HepG2 (cell line): ENCODE measurements around the gene SYS1. TPM values are rescaled to one million over a fixed set of nuclear protein-coding genes. Genes with fewer than 3 reads are reported as not detected.

Experiments
- ATF7-NPFF ChIP-seq: sonication (generic); formaldehyde crosslinking; IDR thresholded peaks from 2 replicates; pipeline ENCODE4 v1.8.1; 2023; ENCODE audit warnings: mild to moderate bottlenecking, low read depth, missing genetic modification reagents, moderate library complexity
- ELF1 ChIP-seq: sonication (generic); formaldehyde crosslinking; IDR thresholded peaks from 2 replicates; pipeline ENCODE4 v1.4.0; 2020; ENCODE audit warnings: missing genetic modification reagents
- ELF3 ChIP-seq: IDR thresholded peaks from 2 replicates; pipeline ENCODE4 v1.6.1; 2016; ENCODE audit warnings: missing genetic modification reagents, missing compliant biosample characterization
- GABPB1 ChIP-seq: IDR thresholded peaks from 2 replicates; pipeline ENCODE4 v1.6.1; 2016; ENCODE audit warnings: mild to moderate bottlenecking, missing genetic modification reagents, moderate library complexity, missing compliant biosample characterization
- KAT2B ChIP-seq: fragments of 150-350 bp; IDR thresholded peaks from 2 replicates; pipeline ENCODE4 v1.6.1; 2014; ENCODE audit warnings: low read depth, low read length, borderline replicate concordance
- NFKBIZ ChIP-seq: IDR thresholded peaks from 2 replicates; pipeline ENCODE4 v1.6.1; 2018; ENCODE audit warnings: missing genetic modification reagents, missing compliant biosample characterization
- SNAPC2 ChIP-seq: sonication (generic); formaldehyde crosslinking; IDR thresholded peaks from 2 replicates; pipeline ENCODE4 v1.8.1; 2022; ENCODE audit warnings: mild to moderate bottlenecking, missing genetic modification reagents
- SP140L ChIP-seq: sonication (generic); formaldehyde crosslinking; IDR thresholded peaks from 2 replicates; pipeline ENCODE4 v1.4.0; 2020; ENCODE audit warnings: missing genetic modification reagents, borderline replicate concordance
- STAG1 ChIP-seq: sonication (generic); formaldehyde crosslinking; IDR thresholded peaks from 2 replicates; pipeline ENCODE4 v1.4.0; 2020; ENCODE audit warnings: missing genetic modification reagents
- ZNF614 ChIP-seq: IDR thresholded peaks from 2 replicates; pipeline ENCODE4 v1.6.1; 2018; ENCODE audit warnings: missing biosample characterization, missing genetic modification reagents, inconsistent platforms, borderline replicate concordance
- ZNF652 ChIP-seq: IDR thresholded peaks from 2 replicates; pipeline ENCODE4 v1.6.1; 2016; ENCODE audit warnings: low read depth, borderline replicate concordance
- ZSCAN21 ChIP-seq: sonication (generic); formaldehyde crosslinking; IDR thresholded peaks from 2 replicates; pipeline ENCODE4 v1.8.0; 2022; ENCODE audit warnings: mild to moderate bottlenecking, missing genetic modification reagents, moderate library complexity, borderline replicate concordance
- polyA plus RNA-seq, 8 experiments: library from polyadenylated mRNA; depleted of rRNA in 3 of 8; stranded (reverse) in 7 of 8; unstranded in 1 of 8; fragments of >200 nt; fragmentation: Illumina TruSeq in 4 of 8; extraction: Trizol in 4 of 8; gene quantifications; 2 replicates each; pipeline versions ENCODE4 v1.2.1 to v1.2.3, GENCODE V29; 2011 to 2016; ENCODE audit warnings: low read depth in 4 of 8, missing spikeins in 1 of 8, mixed read lengths in 1 of 8; ENCODE audit not compliant: insufficient read depth in 1 of 8
- total RNA-seq, 5 experiments: library from RNA; depleted of rRNA; stranded (reverse); fragments of >200 nt; fragmentation: Illumina TruSeq; extraction: Trizol; gene quantifications; 2 replicates each; pipeline ENCODE4 v1.2.3, GENCODE V29; 2016; ENCODE audit warnings: low read depth in 1 of 5
- TF ChIP-seq, protein P1 (sequence below): IDR thresholded peaks from 2 replicates; pipeline ENCODE4 v1.6.1; 2016; ENCODE audit warnings: missing genetic modification reagents, missing compliant biosample characterization
- TF ChIP-seq, protein P2 (sequence below): sonication (generic); formaldehyde crosslinking; IDR thresholded peaks from 2 replicates; pipeline ENCODE4 v1.4.0; 2020; ENCODE audit warnings: missing genetic modification reagents
- TF ChIP-seq, protein P3 (sequence below): sonication (generic); formaldehyde crosslinking; IDR thresholded peaks from 2 replicates; pipeline ENCODE4 v1.5.1; 2020; ENCODE audit warnings: mild to moderate bottlenecking, moderate library complexity, missing genetic modification reagents
- TF ChIP-seq, protein P4 (sequence below): IDR thresholded peaks from 2 replicates; pipeline ENCODE4 v1.6.1; 2016; ENCODE audit warnings: low read depth, control low read depth
- TF ChIP-seq, protein P5 (sequence below): sonication (generic); formaldehyde crosslinking; IDR thresholded peaks from 2 replicates; pipeline ENCODE4; 2020; ENCODE audit warnings: missing genetic modification reagents, mild to moderate bottlenecking, borderline replicate concordance
- TF ChIP-seq, protein P6 (sequence below): sonication (generic); formaldehyde crosslinking; IDR thresholded peaks from 2 replicates; pipeline ENCODE4 v1.4.0; 2020; ENCODE audit warnings: missing genetic modification reagents

Gene SYS1
- total and polyA plus RNA-seq, 2 of the 13 experiments (the other 11 are each of a cell fraction or from before 2014, with no cell fraction given) = 38.3 to 65.6 TPM

DNA sequence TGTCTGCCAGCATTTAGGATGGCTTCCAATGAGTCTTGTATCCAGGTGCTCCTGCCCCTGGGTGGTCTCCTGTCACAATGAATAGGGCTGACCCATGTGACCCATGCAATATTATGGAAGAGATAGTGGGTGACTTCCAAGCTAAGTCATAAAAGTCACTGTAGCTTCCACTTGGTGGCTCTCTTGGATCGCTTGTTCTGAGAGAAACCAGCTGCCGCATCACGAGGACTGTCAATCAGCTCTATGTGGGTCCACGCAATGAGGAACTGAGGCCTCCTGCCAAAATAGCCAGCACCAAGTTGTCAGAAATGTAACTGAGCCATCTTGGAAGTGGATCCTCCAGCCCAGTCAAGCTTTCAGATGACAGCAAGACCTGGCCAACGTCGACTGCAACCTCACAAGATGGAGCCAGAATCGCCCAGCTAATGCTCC, 40.0 kb upstream of the SYS1 start (continued):
- TF ChIP-seq ZSCAN21 (CRISPR knock-in tag) (0 out of 2 replicates have a peak, but pooled peaks have one; percentile 18), SP140L (CRISPR knock-in tag) (peak; percentile 67; the same call in 1 of the 2 replicates), GABPB1 (peak; percentile 43; the same call in 1 of the 2 replicates), NFKBIZ (CRISPR knock-in tag) (0 out of 2 replicates have a peak, but pooled peaks have one; percentile 53), SNAPC2 (peak; percentile 56; the same call in 1 of the 2 replicates), ATF7-NPFF (CRISPR knock-in tag) (0 out of 2 replicates have a peak, but pooled peaks have one; percentile 33), ELF3 (CRISPR knock-in tag) (peak; percentile 77), STAG1 (CRISPR knock-in tag) (peak; percentile 100), ELF1 (CRISPR knock-in tag) (peak; percentile 44; the same call in 1 of the 2 replicates), KAT2B (no peak), ZNF614 (CRISPR knock-in tag) (peak; percentile 88; the same call in 1 of the 2 replicates), ZNF652 (0 out of 2 replicates have a peak, but pooled peaks have one; percentile 26)
- TF ChIP-seq, protein P1, sequence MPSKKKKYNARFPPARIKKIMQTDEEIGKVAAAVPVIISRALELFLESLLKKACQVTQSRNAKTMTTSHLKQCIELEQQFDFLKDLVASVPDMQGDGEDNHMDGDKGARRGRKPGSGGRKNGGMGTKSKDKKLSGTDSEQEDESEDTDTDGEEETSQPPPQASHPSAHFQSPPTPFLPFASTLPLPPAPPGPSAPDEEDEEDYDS = peak; percentile 24; the same call in 1 of the 2 replicates
- TF ChIP-seq, protein P2, sequence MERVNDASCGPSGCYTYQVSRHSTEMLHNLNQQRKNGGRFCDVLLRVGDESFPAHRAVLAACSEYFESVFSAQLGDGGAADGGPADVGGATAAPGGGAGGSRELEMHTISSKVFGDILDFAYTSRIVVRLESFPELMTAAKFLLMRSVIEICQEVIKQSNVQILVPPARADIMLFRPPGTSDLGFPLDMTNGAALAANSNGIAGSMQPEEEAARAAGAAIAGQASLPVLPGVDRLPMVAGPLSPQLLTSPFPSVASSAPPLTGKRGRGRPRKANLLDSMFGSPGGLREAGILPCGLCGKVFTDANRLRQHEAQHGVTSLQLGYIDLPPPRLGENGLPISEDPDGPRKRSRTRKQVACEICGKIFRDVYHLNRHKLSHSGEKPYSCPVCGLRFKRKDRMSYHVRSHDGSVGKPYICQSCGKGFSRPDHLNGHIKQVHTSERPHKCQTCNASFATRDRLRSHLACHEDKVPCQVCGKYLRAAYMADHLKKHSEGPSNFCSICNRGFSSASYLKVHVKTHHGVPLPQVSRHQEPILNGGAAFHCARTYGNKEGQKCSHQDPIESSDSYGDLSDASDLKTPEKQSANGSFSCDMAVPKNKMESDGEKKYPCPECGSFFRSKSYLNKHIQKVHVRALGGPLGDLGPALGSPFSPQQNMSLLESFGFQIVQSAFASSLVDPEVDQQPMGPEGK (CRISPR knock-in tag) = 0 out of 2 replicates have a peak, but pooled peaks have one; percentile 17
- TF ChIP-seq, protein P3, sequence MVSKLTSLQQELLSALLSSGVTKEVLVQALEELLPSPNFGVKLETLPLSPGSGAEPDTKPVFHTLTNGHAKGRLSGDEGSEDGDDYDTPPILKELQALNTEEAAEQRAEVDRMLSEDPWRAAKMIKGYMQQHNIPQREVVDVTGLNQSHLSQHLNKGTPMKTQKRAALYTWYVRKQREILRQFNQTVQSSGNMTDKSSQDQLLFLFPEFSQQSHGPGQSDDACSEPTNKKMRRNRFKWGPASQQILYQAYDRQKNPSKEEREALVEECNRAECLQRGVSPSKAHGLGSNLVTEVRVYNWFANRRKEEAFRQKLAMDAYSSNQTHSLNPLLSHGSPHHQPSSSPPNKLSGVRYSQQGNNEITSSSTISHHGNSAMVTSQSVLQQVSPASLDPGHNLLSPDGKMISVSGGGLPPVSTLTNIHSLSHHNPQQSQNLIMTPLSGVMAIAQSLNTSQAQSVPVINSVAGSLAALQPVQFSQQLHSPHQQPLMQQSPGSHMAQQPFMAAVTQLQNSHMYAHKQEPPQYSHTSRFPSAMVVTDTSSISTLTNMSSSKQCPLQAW (CRISPR knock-in tag) = peak; percentile 67; the same call in 1 of the 2 replicates
- TF ChIP-seq, protein P4, sequence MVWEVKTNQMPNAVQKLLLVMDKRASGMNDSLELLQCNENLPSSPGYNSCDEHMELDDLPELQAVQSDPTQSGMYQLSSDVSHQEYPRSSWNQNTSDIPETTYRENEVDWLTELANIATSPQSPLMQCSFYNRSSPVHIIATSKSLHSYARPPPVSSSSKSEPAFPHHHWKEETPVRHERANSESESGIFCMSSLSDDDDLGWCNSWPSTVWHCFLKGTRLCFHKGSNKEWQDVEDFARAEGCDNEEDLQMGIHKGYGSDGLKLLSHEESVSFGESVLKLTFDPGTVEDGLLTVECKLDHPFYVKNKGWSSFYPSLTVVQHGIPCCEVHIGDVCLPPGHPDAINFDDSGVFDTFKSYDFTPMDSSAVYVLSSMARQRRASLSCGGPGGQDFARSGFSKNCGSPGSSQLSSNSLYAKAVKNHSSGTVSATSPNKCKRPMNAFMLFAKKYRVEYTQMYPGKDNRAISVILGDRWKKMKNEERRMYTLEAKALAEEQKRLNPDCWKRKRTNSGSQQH (CRISPR knock-in tag) = no peak
- TF ChIP-seq, protein P5, sequence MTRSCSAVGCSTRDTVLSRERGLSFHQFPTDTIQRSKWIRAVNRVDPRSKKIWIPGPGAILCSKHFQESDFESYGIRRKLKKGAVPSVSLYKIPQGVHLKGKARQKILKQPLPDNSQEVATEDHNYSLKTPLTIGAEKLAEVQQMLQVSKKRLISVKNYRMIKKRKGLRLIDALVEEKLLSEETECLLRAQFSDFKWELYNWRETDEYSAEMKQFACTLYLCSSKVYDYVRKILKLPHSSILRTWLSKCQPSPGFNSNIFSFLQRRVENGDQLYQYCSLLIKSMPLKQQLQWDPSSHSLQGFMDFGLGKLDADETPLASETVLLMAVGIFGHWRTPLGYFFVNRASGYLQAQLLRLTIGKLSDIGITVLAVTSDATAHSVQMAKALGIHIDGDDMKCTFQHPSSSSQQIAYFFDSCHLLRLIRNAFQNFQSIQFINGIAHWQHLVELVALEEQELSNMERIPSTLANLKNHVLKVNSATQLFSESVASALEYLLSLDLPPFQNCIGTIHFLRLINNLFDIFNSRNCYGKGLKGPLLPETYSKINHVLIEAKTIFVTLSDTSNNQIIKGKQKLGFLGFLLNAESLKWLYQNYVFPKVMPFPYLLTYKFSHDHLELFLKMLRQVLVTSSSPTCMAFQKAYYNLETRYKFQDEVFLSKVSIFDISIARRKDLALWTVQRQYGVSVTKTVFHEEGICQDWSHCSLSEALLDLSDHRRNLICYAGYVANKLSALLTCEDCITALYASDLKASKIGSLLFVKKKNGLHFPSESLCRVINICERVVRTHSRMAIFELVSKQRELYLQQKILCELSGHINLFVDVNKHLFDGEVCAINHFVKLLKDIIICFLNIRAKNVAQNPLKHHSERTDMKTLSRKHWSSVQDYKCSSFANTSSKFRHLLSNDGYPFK (CRISPR knock-in tag) = no peak
- TF ChIP-seq, protein P6, sequence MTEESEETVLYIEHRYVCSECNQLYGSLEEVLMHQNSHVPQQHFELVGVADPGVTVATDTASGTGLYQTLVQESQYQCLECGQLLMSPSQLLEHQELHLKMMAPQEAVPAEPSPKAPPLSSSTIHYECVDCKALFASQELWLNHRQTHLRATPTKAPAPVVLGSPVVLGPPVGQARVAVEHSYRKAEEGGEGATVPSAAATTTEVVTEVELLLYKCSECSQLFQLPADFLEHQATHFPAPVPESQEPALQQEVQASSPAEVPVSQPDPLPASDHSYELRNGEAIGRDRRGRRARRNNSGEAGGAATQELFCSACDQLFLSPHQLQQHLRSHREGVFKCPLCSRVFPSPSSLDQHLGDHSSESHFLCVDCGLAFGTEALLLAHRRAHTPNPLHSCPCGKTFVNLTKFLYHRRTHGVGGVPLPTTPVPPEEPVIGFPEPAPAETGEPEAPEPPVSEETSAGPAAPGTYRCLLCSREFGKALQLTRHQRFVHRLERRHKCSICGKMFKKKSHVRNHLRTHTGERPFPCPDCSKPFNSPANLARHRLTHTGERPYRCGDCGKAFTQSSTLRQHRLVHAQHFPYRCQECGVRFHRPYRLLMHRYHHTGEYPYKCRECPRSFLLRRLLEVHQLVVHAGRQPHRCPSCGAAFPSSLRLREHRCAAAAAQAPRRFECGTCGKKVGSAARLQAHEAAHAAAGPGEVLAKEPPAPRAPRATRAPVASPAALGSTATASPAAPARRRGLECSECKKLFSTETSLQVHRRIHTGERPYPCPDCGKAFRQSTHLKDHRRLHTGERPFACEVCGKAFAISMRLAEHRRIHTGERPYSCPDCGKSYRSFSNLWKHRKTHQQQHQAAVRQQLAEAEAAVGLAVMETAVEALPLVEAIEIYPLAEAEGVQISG (CRISPR knock-in tag) = peak; percentile 82
